ENCODE data around the gene CHSY3. TPM values are rescaled to one million over a fixed set of nuclear protein-coding genes. Genes with fewer than 3 reads are reported as not detected.

CHSY3 gene
- total RNA-seq, 6 experiments from 2014 or later: 1.2 to 4.6 (median 1.4) TPM

- Histone ChIP-seq H3K27me3 (no peaks in the 10 kb centered on the region), H3K4me1 (no peaks in the 10 kb centered on the region), H3K9me3 (no peaks in the 10 kb centered on the region), H3K27ac (no peak overlapping the region), H3K4me3 (no peak overlapping the region), H3K36me3 (no peaks in the 10 kb centered on the region)
- 69% methylated on average over 1 of the region's 1 CpG for WGBS (ENCODE audit: insufficient coverage, low coverage, low lambda C conversion rate, missing lambda C conversion rate)
- DNase-seq: no peak
- intact Hi-C loops (cut with DNase I): no loop called here
- ATAC-seq: no peak
- TF ChIP-seq POLR2A (IDR thresholded peaks at IDR 0.05): no peak
- TF ChIP-seq, protein P1, sequence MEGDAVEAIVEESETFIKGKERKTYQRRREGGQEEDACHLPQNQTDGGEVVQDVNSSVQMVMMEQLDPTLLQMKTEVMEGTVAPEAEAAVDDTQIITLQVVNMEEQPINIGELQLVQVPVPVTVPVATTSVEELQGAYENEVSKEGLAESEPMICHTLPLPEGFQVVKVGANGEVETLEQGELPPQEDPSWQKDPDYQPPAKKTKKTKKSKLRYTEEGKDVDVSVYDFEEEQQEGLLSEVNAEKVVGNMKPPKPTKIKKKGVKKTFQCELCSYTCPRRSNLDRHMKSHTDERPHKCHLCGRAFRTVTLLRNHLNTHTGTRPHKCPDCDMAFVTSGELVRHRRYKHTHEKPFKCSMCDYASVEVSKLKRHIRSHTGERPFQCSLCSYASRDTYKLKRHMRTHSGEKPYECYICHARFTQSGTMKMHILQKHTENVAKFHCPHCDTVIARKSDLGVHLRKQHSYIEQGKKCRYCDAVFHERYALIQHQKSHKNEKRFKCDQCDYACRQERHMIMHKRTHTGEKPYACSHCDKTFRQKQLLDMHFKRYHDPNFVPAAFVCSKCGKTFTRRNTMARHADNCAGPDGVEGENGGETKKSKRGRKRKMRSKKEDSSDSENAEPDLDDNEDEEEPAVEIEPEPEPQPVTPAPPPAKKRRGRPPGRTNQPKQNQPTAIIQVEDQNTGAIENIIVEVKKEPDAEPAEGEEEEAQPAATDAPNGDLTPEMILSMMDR (IDR thresholded peaks at IDR 0.05): no peak
Measured at GRCh38 chr5:130043834-130044233, 139.6 kb downstream of the CHSY3 start.

DNA sequence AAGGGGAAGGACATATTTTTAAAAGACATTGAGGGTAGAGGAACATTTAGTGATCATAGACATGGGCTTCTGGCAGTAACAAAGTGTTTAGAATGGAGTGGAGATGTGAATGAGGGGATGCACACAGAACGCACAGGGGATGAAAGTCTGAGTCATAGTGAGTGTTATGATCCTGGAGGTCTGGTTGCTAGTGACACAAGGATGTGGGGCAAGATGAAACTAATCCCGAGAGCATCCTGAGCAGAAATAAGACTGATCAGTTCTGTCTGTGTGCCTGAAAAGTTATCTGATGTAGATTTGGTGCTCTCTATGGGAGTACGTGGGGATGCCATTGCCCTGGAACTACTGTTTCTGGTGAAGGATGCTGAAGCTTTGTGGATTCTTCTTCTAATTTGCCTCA lies 141.1 kb downstream of the CHSY3 start:
- Histone ChIP-seq H3K4me1 (no peaks in the 10 kb centered on the region), H3K4me3 (no peak overlapping the region), H3K9me3 (no peaks in the 10 kb centered on the region), H3K36me3 (no peaks in the 10 kb centered on the region), H3K27ac (no peak overlapping the region), H3K27me3 (no peaks in the 10 kb centered on the region)
- WGBS (ENCODE audit: insufficient coverage, low coverage, low lambda C conversion rate, missing lambda C conversion rate): 47% methylated on average over 3 of the region's 3 CpGs
- no peak for DNase-seq
- no peak for ATAC-seq
- intact Hi-C loops (cut with DNase I): no loop called here
- TF ChIP-seq, protein P1 (IDR thresholded peaks at IDR 0.05): no peak
- TF ChIP-seq POLR2A (IDR thresholded peaks at IDR 0.05): no peak

DNA sequence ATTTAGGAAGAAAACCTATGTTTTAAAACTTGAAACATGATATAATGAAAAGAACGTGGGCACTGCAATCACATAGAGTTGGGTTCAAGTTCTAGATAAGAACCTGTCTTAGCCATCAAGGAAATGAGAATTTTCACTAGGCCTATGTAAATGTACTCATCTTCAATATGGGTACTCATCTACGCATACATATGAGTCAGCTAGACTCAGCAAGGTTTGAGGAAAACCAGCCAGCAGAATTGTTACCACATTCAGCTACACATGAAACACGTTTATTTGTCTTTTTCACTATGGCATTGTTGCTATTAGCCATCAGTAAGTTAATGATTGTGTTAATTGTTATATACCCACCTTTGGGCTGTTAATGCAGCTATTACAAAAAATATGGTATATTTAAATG lies 146.3 kb downstream of the CHSY3 start:
- Histone ChIP-seq H3K27ac (no peak overlapping the region), H3K27me3 (no peaks in the 10 kb centered on the region), H3K9me3 (no peaks in the 10 kb centered on the region), H3K4me3 (no peak overlapping the region), H3K36me3 (no peaks in the 10 kb centered on the region), H3K4me1 (no peaks in the 10 kb centered on the region)
- WGBS (ENCODE audit: insufficient coverage, low coverage, low lambda C conversion rate, missing lambda C conversion rate): 57% methylated on average over 3 of the region's 3 CpGs
- intact Hi-C loops (cut with DNase I): no loop called here
- ATAC-seq (no peak), DNase-seq (no peak)
- no peak for TF ChIP-seq POLR2A (IDR thresholded peaks at IDR 0.05)

DNA sequence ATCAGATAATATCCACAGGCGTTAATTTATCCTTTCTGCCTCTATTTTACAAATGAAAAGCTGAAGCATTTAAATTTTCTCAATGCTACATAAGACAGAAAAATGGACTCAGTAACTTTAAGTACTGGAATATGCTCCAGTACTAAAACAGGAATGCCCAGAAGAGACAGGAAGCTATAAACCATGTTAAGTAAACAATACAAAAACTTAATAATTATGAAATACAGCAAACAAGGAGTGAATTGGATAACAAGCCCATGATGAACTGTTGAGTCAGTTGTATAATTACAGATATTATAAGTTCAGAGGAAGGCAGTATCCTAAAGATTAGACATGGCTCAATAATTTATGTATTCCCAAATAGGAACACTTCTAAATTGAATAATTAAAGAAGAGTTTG lies 148.5 kb downstream of the CHSY3 start:
- no peak for DNase-seq
- Histone ChIP-seq H3K4me3 (no peak overlapping the region), H3K36me3 (no peaks in the 10 kb centered on the region), H3K27ac (no peak overlapping the region), H3K4me1 (no peaks in the 10 kb centered on the region), H3K27me3 (no peaks in the 10 kb centered on the region), H3K9me3 (no peaks in the 10 kb centered on the region)
- no peak for TF ChIP-seq POLR2A (IDR thresholded peaks at IDR 0.05)
- TF ChIP-seq, protein P1 (IDR thresholded peaks at IDR 0.05): no peak
- intact Hi-C loops (cut with DNase I): no loop called here
- no peak for ATAC-seq
- 38% methylated on average over 1 of the region's 1 CpG for WGBS (ENCODE audit: insufficient coverage, low coverage, low lambda C conversion rate, missing lambda C conversion rate)

DNA sequence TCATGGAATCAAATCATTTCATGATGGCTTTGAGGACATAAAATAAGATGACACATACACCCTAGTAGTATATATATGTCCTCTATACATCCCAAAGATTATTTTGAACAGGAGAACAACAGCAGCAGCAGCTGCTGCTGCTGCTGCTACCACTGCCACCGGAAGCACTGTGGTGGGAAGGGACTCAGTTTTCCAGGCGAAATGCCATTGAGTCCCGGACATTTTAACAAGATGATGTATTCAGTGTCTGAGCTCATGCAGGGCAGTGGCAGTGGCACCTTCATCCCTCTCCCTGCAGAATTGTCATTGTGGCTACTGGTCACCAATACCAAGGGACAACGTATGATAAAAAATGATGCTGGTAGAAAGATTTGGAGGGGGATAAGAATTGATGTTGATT lies 151.3 kb downstream of the CHSY3 start:
- Histone ChIP-seq H3K36me3 (no peaks in the 10 kb centered on the region), H3K27ac (no peak overlapping the region), H3K27me3 (no peaks in the 10 kb centered on the region), H3K4me3 (no peak overlapping the region), H3K9me3 (no peaks in the 10 kb centered on the region), H3K4me1 (no peaks in the 10 kb centered on the region)
- TF ChIP-seq, protein P1 (IDR thresholded peaks at IDR 0.05): no peak
- no peak for TF ChIP-seq POLR2A (IDR thresholded peaks at IDR 0.05)
- ATAC-seq: no peak
- no peak for DNase-seq
- 65% methylated on average over 4 of the region's 4 CpGs for WGBS (ENCODE audit: insufficient coverage, low coverage, low lambda C conversion rate, missing lambda C conversion rate)
- intact Hi-C loops (cut with DNase I): no loop called here
